ENCODE data around the gene RAD18. TPM values are rescaled to one million over a fixed set of nuclear protein-coding genes. Genes with fewer than 3 reads are reported as not detected.

RAD18 gene
- total RNA-seq, 1 donor from 2014 or later: 15.7 TPM

GRCh38 chr3:8863891-8864290 is 99.4 kb downstream of the RAD18 start:
- Histone ChIP-seq H3K9me3 (ENCODE audit: control insufficient read depth in 3 of 3, low read length in 3 of 3) (no peaks in the 10 kb centered on the region), H3K4me3 (ENCODE audit: low read length in 3 of 3) (no peak overlapping the region), H3K27ac (ENCODE audit: low read depth, low read length) (no peak overlapping the region), H3K4me1 (ENCODE audit: control insufficient read depth in 3 of 3, insufficient read depth in 3 of 3, low read length in 3 of 3) (no peaks in the 10 kb centered on the region), H3K9ac (ENCODE audit: low read depth in 1 of 3, low read length in 3 of 3) (no peak overlapping the region), H3K27me3 (ENCODE audit: control insufficient read depth in 3 of 3, insufficient read depth in 3 of 3, low read length in 3 of 3) (no peaks in the 10 kb centered on the region), H3K36me3 (ENCODE audit: control insufficient read depth in 3 of 3, insufficient read depth in 3 of 3, low read length in 3 of 3) (no peaks in the 10 kb centered on the region)

- no peaks in the 10 kb centered on the region for H3K27me3 ChIP-seq (ENCODE audit: control insufficient read depth in 3 of 3, insufficient read depth in 3 of 3, low read length in 3 of 3)
- H3K4me1 ChIP-seq (ENCODE audit: control insufficient read depth in 3 of 3, insufficient read depth in 3 of 3, low read length in 3 of 3): peaks cover 0 to 2% (median 0%) of the 10 kb centered on the region in 3 donors
- H3K9ac ChIP-seq (ENCODE audit: low read depth in 1 of 3, low read length in 3 of 3): no peak overlapping the region
- no peaks in the 10 kb centered on the region for H3K36me3 ChIP-seq (ENCODE audit: control insufficient read depth in 3 of 3, insufficient read depth in 3 of 3, low read length in 3 of 3)
- no peak overlapping the region for H3K4me3 ChIP-seq (ENCODE audit: low read length in 3 of 3)
- no peak overlapping the region for H3K27ac ChIP-seq (ENCODE audit: low read depth, low read length)
- H3K9me3 ChIP-seq (ENCODE audit: control insufficient read depth in 3 of 3, low read length in 3 of 3): no peaks in the 10 kb centered on the region
Observed at GRCh38 chr3:8857720-8858367, 105.4 kb downstream of the RAD18 start.

- Histone ChIP-seq H3K27ac (ENCODE audit: low read depth, low read length) (no peak overlapping the region), H3K4me1 (ENCODE audit: control insufficient read depth in 3 of 3, insufficient read depth in 3 of 3, low read length in 3 of 3) (peaks cover 0 to 7% (median 1%) of the 10 kb centered on the region in 3 donors), H3K4me3 (ENCODE audit: low read length in 3 of 3) (no peak overlapping the region), H3K9ac (ENCODE audit: low read depth in 1 of 3, low read length in 3 of 3) (no peak overlapping the region), H3K36me3 (ENCODE audit: control insufficient read depth in 3 of 3, insufficient read depth in 3 of 3, low read length in 3 of 3) (no peaks in the 10 kb centered on the region), H3K27me3 (ENCODE audit: control insufficient read depth in 3 of 3, insufficient read depth in 3 of 3, low read length in 3 of 3) (no peaks in the 10 kb centered on the region), H3K9me3 (ENCODE audit: control insufficient read depth in 3 of 3, low read length in 3 of 3) (no peaks in the 10 kb centered on the region)
Observed at GRCh38 chr3:8856721-8857120, 106.6 kb downstream of the RAD18 start.

- H3K36me3 ChIP-seq (ENCODE audit: control insufficient read depth in 3 of 3, insufficient read depth in 3 of 3, low read length in 3 of 3): no peaks in the 10 kb centered on the region
- no peaks in the 10 kb centered on the region for H3K27me3 ChIP-seq (ENCODE audit: control insufficient read depth in 3 of 3, insufficient read depth in 3 of 3, low read length in 3 of 3)
- H3K9ac ChIP-seq (ENCODE audit: low read depth in 1 of 3, low read length in 3 of 3): no peak overlapping the region
- H3K9me3 ChIP-seq (ENCODE audit: control insufficient read depth in 3 of 3, low read length in 3 of 3): no peaks in the 10 kb centered on the region
- H3K27ac ChIP-seq (ENCODE audit: low read depth, low read length): no peak overlapping the region
- H3K4me3 ChIP-seq (ENCODE audit: low read length in 3 of 3): no peak overlapping the region
- H3K4me1 ChIP-seq (ENCODE audit: control insufficient read depth in 3 of 3, insufficient read depth in 3 of 3, low read length in 3 of 3): peaks cover 4 to 9% (median 8%) of the 10 kb centered on the region in 3 donors
Observed at GRCh38 chr3:8856071-8856470, 107.2 kb downstream of the RAD18 start.

GRCh38 chr3:8854656-8855055 is 108.6 kb downstream of the RAD18 start:
- no peaks in the 10 kb centered on the region for H3K27me3 ChIP-seq (ENCODE audit: control insufficient read depth in 3 of 3, insufficient read depth in 3 of 3, low read length in 3 of 3)
- H3K4me1 ChIP-seq (ENCODE audit: control insufficient read depth in 3 of 3, insufficient read depth in 3 of 3, low read length in 3 of 3): peaks cover 4 to 10% (median 9%) of the 10 kb centered on the region in 3 donors
- no peaks in the 10 kb centered on the region for H3K36me3 ChIP-seq (ENCODE audit: control insufficient read depth in 3 of 3, insufficient read depth in 3 of 3, low read length in 3 of 3)
- H3K4me3 ChIP-seq (ENCODE audit: low read length in 3 of 3): no peak overlapping the region
- no peaks in the 10 kb centered on the region for H3K9me3 ChIP-seq (ENCODE audit: control insufficient read depth in 3 of 3, low read length in 3 of 3)
- no peak overlapping the region for H3K27ac ChIP-seq (ENCODE audit: low read depth, low read length)
- no peak overlapping the region for H3K9ac ChIP-seq (ENCODE audit: low read depth in 1 of 3, low read length in 3 of 3)

GRCh38 chr3:8853081-8853480 is 110.2 kb downstream of the RAD18 start:
- Histone ChIP-seq H3K9ac (ENCODE audit: low read depth in 1 of 3, low read length in 3 of 3) (no peak overlapping the region), H3K4me1 (ENCODE audit: control insufficient read depth in 3 of 3, insufficient read depth in 3 of 3, low read length in 3 of 3) (peaks cover 4 to 10% (median 9%) of the 10 kb centered on the region in 3 donors), H3K27me3 (ENCODE audit: control insufficient read depth in 3 of 3, insufficient read depth in 3 of 3, low read length in 3 of 3) (no peaks in the 10 kb centered on the region), H3K4me3 (ENCODE audit: low read length in 3 of 3) (no peak overlapping the region), H3K36me3 (ENCODE audit: control insufficient read depth in 3 of 3, insufficient read depth in 3 of 3, low read length in 3 of 3) (no peaks in the 10 kb centered on the region), H3K27ac (ENCODE audit: low read depth, low read length) (no peak overlapping the region), H3K9me3 (ENCODE audit: control insufficient read depth in 3 of 3, low read length in 3 of 3) (no peaks in the 10 kb centered on the region)

GRCh38 chr3:8852511-8852910 is 110.8 kb downstream of the RAD18 start:
- Histone ChIP-seq H3K4me1 (ENCODE audit: control insufficient read depth in 3 of 3, insufficient read depth in 3 of 3, low read length in 3 of 3) (peaks cover 4 to 10% (median 9%) of the 10 kb centered on the region in 3 donors), H3K27me3 (ENCODE audit: control insufficient read depth in 3 of 3, insufficient read depth in 3 of 3, low read length in 3 of 3) (no peaks in the 10 kb centered on the region), H3K9ac (ENCODE audit: low read depth in 1 of 3, low read length in 3 of 3) (no peak overlapping the region), H3K4me3 (ENCODE audit: low read length in 3 of 3) (no peak overlapping the region), H3K36me3 (ENCODE audit: control insufficient read depth in 3 of 3, insufficient read depth in 3 of 3, low read length in 3 of 3) (no peaks in the 10 kb centered on the region), H3K9me3 (ENCODE audit: control insufficient read depth in 3 of 3, low read length in 3 of 3) (no peaks in the 10 kb centered on the region), H3K27ac (ENCODE audit: low read depth, low read length) (no peak overlapping the region)

- Histone ChIP-seq H3K9me3 (ENCODE audit: control insufficient read depth in 3 of 3, low read length in 3 of 3) (no peaks in the 10 kb centered on the region), H3K4me1 (ENCODE audit: control insufficient read depth in 3 of 3, insufficient read depth in 3 of 3, low read length in 3 of 3) (peaks cover 4 to 10% (median 9%) of the 10 kb centered on the region in 3 donors), H3K9ac (ENCODE audit: low read depth in 1 of 3, low read length in 3 of 3) (no peak overlapping the region), H3K4me3 (ENCODE audit: low read length in 3 of 3) (no peak overlapping the region), H3K36me3 (ENCODE audit: control insufficient read depth in 3 of 3, insufficient read depth in 3 of 3, low read length in 3 of 3) (no peaks in the 10 kb centered on the region), H3K27ac (ENCODE audit: low read depth, low read length) (no peak overlapping the region), H3K27me3 (ENCODE audit: control insufficient read depth in 3 of 3, insufficient read depth in 3 of 3, low read length in 3 of 3) (no peaks in the 10 kb centered on the region)
Observed at GRCh38 chr3:8851703-8852102, 111.6 kb downstream of the RAD18 start.

GRCh38 chr3:8848696-8849131 is 114.6 kb downstream of the RAD18 start:
- peaks cover 4 to 10% (median 9%) of the 10 kb centered on the region in 3 donors for H3K4me1 ChIP-seq (ENCODE audit: control insufficient read depth in 3 of 3, insufficient read depth in 3 of 3, low read length in 3 of 3)

GRCh38 chr3:8847317-8847716 is 116.0 kb downstream of the RAD18 start:
- H3K4me3 ChIP-seq (ENCODE audit: low read length in 3 of 3): no peak overlapping the region
- no peaks in the 10 kb centered on the region for H3K36me3 ChIP-seq (ENCODE audit: control insufficient read depth in 3 of 3, insufficient read depth in 3 of 3, low read length in 3 of 3)
- peaks cover 4 to 10% (median 7%) of the 10 kb centered on the region in 3 donors for H3K4me1 ChIP-seq (ENCODE audit: control insufficient read depth in 3 of 3, insufficient read depth in 3 of 3, low read length in 3 of 3)
- H3K9ac ChIP-seq (ENCODE audit: low read depth in 1 of 3, low read length in 3 of 3): no peak overlapping the region
- H3K9me3 ChIP-seq (ENCODE audit: control insufficient read depth in 3 of 3, low read length in 3 of 3): no peaks in the 10 kb centered on the region
- H3K27me3 ChIP-seq (ENCODE audit: control insufficient read depth in 3 of 3, insufficient read depth in 3 of 3, low read length in 3 of 3): no peaks in the 10 kb centered on the region
- no peak overlapping the region for H3K27ac ChIP-seq (ENCODE audit: low read depth, low read length)

More at GRCh38 chr3:8848696-8849131, 114.6 kb downstream of the RAD18 start:
- H3K4me3 ChIP-seq (ENCODE audit: low read length in 3 of 3): no peak overlapping the region
- no peak overlapping the region for H3K9ac ChIP-seq (ENCODE audit: low read depth in 1 of 3, low read length in 3 of 3)
- no peak overlapping the region for H3K27ac ChIP-seq (ENCODE audit: low read depth, low read length)
- no peaks in the 10 kb centered on the region for H3K9me3 ChIP-seq (ENCODE audit: control insufficient read depth in 3 of 3, low read length in 3 of 3)
- H3K27me3 ChIP-seq (ENCODE audit: control insufficient read depth in 3 of 3, insufficient read depth in 3 of 3, low read length in 3 of 3): no peaks in the 10 kb centered on the region
- H3K36me3 ChIP-seq (ENCODE audit: control insufficient read depth in 3 of 3, insufficient read depth in 3 of 3, low read length in 3 of 3): no peaks in the 10 kb centered on the region
